ENCODE results near the gene LSR.

Gene LSR, protein sequence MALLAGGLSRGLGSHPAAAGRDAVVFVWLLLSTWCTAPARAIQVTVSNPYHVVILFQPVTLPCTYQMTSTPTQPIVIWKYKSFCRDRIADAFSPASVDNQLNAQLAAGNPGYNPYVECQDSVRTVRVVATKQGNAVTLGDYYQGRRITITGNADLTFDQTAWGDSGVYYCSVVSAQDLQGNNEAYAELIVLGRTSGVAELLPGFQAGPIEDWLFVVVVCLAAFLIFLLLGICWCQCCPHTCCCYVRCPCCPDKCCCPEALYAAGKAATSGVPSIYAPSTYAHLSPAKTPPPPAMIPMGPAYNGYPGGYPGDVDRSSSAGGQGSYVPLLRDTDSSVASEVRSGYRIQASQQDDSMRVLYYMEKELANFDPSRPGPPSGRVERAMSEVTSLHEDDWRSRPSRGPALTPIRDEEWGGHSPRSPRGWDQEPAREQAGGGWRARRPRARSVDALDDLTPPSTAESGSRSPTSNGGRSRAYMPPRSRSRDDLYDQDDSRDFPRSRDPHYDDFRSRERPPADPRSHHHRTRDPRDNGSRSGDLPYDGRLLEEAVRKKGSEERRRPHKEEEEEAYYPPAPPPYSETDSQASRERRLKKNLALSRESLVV

GRCh38 chr19:35248310-35249145 lies at the start of gene LSR:
Gene LSR, plus strand, starts transcription at chr19:35249002. Its CDS starts 21 bp downstream, at chr19:35249023.
- DNase-seq, result no peak

DNA sequence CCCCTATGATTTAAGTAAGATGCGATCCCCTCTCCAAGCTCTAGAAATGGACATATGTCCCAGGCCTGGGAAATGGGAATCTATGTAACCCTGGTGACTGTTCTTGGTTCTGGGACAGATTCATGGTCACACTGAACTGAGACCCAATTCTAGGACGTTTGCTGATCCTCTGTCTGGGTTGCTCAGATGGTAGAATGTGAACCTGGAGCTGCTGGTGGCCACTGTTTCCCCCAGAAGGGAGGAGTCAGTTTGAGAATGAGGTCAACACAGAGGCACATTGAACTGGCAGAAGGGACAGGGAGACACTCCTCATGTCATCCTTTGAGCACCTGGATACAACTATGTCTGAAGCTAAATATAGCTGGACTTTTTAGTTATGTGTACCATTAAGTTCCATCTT lies 49.3 kb upstream of the LSR start:
- DNase-seq, result no peak

DNA sequence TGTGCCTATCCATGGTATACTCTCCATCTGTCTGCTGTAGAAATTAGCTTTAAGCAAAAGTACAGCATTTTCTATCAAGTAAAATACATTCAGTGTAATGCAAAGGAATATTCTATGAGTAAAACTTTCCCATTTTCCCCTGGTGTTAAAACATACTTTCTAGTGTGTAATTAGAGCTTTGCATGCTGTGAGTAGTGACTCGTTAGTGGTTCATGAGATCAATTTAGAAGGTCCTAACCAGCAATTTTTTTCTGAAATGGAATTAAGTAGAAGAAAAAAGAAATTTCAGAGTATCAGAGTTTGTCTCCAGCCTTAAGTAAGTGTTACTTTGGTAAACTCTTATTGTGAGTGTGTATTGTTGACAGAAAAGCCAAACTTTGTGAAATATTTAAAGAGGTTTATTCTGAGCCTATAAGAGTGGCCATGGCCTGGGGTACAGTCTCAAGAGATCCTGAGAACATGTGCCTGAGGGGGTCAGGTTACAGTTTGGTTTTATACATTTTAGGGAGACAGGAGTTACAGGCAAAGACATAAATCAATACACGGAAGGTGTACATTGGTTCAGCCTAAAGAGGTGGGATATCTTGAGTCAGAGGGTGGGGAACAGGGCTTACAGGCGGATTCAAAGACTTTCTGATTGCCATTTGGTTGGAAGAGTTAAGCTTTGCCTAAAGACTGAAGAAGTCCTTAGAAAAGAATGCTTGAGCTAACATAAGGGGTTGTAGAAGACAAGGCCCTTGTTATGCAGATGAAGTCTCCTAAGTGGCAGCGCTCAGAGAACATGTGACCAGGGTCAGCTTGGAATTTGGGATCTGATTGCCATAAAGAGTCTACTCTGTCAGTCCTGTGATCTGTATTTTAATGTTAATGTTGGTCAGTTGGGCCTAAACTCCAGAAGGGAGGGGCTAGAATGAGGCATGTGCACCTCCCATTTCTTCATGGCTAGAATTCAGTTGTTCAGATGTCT lies 45.8 kb upstream of the LSR start:
- no peak for DNase-seq

- no peak for DNase-seq
Measured at GRCh38 chr19:35204799-35205732, 43.7 kb upstream of the LSR start.

GRCh38 chr19:35205733-35206323 lies 43.0 kb upstream of the LSR start:
- DNase-seq, result no peak

GRCh38 chr19:35206379-35206778 lies 42.4 kb upstream of the LSR start:
- DNase-seq, result no peak

- no peak for DNase-seq
Measured at GRCh38 chr19:35206855-35207254, 41.9 kb upstream of the LSR start.

DNA sequence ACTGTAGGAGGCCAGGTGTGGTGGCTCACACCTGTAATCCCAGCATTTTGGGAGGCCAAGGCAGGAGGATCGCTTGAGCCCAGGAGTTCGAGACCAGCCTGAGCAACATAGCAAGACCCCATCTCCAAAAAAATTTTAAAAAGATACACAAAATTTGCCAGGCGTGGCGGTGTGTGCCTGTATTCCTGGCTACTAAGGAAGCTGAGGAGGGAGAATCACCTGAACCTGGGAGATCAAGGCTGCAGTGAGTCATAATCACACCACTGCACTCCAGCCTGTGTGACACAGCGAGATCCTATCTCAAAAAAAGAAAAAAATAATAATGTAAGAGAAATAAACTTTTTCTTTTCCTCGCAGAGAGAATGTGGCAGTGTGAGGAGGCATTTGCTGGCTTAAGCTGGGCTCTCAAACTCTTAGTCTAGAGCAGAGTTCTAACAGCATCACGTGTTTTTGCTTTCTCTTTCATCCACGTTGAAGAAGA lies 41.4 kb upstream of the LSR start:
- no peak for DNase-seq

DNA sequence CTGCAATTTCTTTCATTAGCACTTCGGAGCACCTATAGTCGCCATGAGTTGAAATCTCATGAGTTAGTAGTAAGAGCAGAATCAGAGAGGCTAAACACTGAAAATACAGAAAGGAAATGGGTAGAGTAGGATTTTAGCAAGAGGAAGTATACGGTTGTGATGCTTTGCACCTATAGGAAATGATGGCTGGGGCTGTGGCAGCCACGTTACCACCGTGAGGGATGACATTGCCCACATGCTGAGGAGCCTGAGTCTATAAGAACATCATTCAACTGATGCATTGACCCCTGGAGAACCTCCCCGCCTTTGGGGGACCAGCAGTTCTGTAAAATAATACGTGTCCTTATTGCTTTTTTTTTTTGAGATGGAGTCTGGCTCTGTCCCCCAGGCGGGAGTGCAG lies 40.7 kb upstream of the LSR start:
- DNase-seq, result no peak

DNA sequence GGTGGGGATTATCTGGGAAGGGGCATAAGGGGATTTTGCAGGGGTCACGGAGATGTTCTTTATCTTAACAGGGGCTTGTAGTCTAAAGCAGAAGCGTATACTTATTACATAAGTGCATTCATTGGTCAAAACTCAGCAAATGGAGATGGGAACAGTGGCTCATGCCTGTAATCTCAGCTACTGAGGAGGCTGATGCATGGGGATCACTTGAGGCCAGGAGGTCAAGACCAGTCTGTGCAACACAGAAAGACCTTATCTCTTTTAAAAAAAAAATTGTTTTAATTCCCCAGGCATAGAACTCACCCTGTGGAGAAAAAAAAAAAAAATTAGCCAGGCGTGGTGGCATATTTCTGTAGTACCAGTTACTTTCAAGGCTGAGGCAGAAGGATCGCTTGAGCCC lies 39.2 kb upstream of the LSR start:
- no peak for DNase-seq

GRCh38 chr19:35211545-35212230 lies 37.1 kb upstream of the LSR start:
- no peak for DNase-seq

DNA sequence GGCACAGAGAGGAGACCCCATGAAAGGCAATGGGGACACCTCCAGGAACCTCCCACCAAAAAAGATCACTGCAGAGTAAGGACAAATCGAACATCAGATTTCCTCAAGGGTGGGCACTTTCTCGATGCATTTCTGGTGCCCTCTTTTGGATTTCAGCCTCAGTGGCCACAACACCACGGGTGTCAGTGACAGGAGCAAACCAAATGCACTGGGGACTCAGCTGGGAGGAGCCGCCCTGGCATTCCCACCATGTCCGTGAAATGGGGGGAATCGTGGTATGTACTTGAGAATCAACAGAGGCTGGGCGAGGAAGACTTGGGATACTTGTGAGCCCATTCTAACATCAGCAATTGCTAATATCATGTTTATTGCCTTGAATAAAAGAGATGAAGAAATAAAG lies 36.6 kb upstream of the LSR start:
- DNase-seq, result no peak

GRCh38 chr19:35213663-35214632 lies 34.9 kb upstream of the LSR start:
- DNase-seq, result no peak

DNA sequence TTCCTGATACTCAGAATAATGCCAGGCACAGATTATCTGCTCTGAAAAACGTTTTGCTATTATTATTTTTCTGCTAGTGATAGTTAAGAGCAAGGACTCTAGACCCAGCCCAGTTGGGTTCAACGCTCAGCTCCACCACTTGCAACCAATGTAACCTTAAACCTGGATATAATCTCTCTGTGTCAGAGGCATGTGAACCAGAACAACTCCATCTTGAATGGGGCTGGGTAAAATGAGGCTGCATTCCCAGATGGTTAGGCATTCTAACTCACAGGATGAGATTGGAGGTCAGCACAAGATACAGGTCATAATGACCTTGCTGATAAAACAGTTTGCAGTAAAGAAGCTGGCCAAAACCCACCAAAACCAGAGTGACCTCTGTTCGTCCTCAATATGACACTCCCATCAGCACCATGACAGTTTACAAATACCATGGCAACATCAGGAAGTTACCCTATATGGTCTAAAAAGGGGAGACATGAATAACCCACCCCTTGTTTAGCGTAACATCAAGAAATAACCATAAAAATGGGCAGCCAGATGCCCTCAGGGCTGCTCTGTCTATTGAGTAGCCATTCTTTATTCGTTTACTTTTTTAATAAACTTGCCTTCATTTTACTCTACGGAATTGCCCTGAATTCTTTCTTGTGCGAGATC lies 33.9 kb upstream of the LSR start:
- DNase-seq, result no peak

DNA sequence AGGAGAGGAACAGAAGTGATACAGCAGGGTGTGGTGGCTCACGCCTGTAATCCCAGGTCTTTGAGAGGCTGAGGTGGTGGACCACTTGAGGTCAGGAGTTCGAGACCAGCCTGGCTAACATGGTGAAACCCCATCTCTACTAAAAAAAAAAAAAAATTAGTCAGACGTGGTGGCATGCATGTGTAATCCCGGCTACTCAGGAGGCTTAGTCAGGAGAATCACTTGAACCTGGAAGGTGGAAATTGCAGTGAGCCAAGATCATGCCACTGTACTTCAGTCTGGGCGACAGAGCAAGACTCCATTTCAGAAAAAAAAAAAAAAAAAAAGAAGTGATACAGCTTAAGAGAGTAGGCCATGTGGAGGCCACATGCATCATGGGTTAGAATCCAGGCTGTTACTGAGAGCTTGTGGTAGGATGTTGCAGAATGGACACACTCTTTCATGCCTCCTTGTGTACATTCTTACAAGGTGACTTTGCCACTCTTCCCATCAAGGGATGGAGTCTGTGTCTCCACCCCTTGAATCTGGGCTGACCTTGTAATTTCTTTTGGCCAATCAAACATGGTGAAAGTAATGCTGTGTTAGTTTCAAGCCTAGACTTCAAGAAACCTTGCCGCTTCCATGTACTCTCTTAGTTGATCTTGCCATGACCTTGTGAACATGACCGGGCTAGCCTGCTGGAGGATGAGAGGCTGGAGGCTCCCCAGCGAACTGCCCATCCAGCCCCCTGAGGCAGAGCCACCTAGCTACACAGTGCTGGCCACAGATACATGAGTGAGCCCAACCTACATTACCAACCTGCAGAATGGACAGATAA lies 32.6 kb upstream of the LSR start:
- DNase-seq, result no peak

DNA sequence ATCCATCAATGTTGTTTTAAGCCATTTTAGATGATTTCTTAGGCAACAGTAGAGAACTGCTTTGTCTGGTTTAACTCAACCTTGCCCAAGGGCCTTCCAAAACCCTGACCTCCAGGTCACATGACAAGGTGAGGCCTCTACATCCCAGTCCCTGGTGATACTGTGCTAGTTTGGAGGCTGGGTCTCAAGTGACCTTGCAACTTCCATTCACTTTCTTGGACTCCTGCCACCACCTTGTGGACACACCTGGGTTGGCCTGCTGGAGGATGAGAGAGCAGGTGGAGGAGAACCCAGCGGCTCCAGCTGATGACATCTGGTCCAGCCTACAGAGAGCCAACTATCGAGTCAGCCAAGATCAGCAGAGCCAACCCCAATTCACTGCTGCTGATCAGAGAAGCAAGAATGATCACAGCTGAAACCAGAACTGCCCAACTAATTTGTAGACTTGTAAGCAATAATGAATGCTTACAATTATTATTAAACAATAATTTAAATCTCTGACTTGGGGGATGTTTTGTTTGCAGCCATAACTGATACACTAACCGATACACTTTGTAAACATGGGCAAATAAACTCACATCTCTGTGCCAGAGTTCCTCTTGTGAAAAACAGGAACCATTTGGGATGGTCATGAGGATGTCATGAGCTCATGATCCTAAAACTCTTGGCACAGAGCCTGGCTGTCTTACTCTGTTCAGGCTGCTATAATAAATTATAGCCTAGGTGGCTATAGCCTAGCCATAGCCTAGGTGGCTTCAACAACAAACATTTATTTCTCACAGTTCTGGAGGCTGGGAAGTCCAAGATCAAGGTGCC lies 31.8 kb upstream of the LSR start:
- DNase-seq, result no peak

DNA sequence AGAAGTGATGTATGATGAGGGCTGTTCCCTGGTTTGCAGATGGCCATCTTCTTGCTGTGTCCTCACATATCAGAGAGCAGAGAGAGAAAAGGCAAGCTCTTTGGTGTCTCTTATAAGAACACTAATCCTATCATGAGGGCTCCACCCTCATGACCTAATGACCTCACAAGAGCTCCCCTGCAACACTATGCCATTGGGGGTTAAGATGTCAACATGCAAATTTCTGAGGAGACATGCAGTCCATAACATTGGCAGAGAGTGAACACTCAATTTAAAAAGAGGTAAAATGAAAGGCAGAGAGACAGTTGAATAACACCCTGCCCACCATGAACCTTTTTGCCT lies 31.2 kb upstream of the LSR start:
- no peak for DNase-seq

Data from T1000 (cell line).